Activated CD4-positive, alpha-beta T cell treated with anti-CD3 and anti-CD28 coated beads, Interleukin-2, Interleukin-6, amounts not matched to agents 100 ng/mL and 50 ng/mL, durations not matched to agents 16 hours and 8 hours (primary cell): Measurements from ENCODE around the gene SEC22A.
A peak's percentile ranks its signal among the peaks of the same experiment; 100 is the strongest.

Experiments
- DNase-seq: peaks from one replicate; pipeline ENCODE4 v3.0.0-alpha.2; 2020

The SEC22A gene

GRCh38 chr3:123311201-123311600, 109.5 kb downstream of the SEC22A start:
- no peak for DNase-seq

GRCh38 chr3:123312331-123313265, 110.9 kb downstream of the SEC22A start:
- DNase-seq, result no peak

- DNase-seq, result no peak
Measured at GRCh38 chr3:123313889-123314288, 112.1 kb downstream of the SEC22A start.

- DNase-seq, result no peak
Measured at GRCh38 chr3:123314359-123315270, 112.9 kb downstream of the SEC22A start.

GRCh38 chr3:123315271-123315595, 113.5 kb downstream of the SEC22A start:
- no peak for DNase-seq

- DNase-seq, result no peak
Measured at GRCh38 chr3:123317716-123318115, 116.0 kb downstream of the SEC22A start.

- DNase-seq, result peak; percentile 35
Measured at GRCh38 chr3:123318374-123318773, 116.6 kb downstream of the SEC22A start.

GRCh38 chr3:123319760-123320159, 118.0 kb downstream of the SEC22A start:
- DNase-seq, result no peak

- no peak for DNase-seq
Measured at GRCh38 chr3:123320221-123320620, 118.5 kb downstream of the SEC22A start.

- no peak for DNase-seq
Measured at GRCh38 chr3:123321806-123322205, 120.1 kb downstream of the SEC22A start.

- DNase-seq, result no peak
Measured at GRCh38 chr3:123322866-123323265, 121.1 kb downstream of the SEC22A start.
